Sigmoid colon (tissue), 4 donors: Measurements from ENCODE around the gene NMNAT3.

Experiments
- EP300 ChIP-seq, 4 donors: sonication (generic); formaldehyde crosslinking; IDR thresholded peaks; one replicate each; pipeline ENCODE4 v1.6.1; 2017; ENCODE audit warnings: antibody characterized with exemption in 4 of 4
- POLR2A ChIP-seq, 2 donors: fragments of 450-650 bp; IDR thresholded peaks; one replicate each; pipeline ENCODE4 v1.6.1; 2016; ENCODE audit warnings: antibody characterized with exemption in 2 of 2, mild to moderate bottlenecking in 2 of 2, moderate library complexity in 2 of 2
- POLR2AphosphoS5 ChIP-seq, 4 donors: sonication (generic); formaldehyde crosslinking; IDR thresholded peaks; one replicate each; pipeline ENCODE4 v1.6.1; 2017; ENCODE audit warnings: antibody characterized with exemption in 4 of 4
- TF ChIP-seq, protein P1 (sequence below), 4 experiments: fragments of 450-650 bp in 3 of 4; fragments of 200-600 bp in 1 of 4; IDR thresholded peaks; one replicate each; pipeline ENCODE4 v1.5.1; 2016 to 2019; ENCODE audit warnings: antibody characterized with exemption in 4 of 4, mild to moderate bottlenecking in 3 of 4, moderate library complexity in 2 of 4

DNA sequence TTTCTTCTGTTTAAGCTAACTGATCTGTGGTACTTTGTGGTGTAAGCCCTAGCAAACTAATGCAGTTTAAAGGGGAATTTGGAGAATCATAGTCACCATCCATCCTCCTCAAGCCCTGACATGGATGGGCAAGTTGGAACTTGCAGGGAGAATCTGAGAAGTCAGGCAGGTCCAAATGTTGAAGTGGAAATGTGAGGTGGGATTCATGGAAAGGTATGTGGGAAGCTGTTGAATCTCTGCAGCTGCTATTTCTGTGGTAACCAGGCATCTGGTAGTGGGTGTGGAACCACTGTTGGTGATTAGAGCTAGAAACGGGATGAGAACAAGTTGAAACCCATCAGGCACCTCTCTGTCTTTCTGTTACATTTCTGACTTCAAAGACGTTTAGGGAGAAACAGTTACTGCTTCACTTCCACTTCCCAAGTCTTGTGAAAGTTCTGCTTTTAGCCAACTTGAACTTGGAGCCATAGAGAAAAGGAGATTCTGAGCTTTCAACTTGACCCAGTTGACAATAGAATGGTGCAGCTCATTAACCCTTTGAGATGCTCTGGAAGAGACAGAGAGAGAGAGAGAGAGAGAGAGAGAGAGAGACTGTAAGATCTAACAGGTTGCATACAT is 38.1 kb upstream of the NMNAT3 start:
- TF ChIP-seq POLR2A (IDR thresholded peaks at IDR 0.05) = no peak
- TF ChIP-seq, protein P1, sequence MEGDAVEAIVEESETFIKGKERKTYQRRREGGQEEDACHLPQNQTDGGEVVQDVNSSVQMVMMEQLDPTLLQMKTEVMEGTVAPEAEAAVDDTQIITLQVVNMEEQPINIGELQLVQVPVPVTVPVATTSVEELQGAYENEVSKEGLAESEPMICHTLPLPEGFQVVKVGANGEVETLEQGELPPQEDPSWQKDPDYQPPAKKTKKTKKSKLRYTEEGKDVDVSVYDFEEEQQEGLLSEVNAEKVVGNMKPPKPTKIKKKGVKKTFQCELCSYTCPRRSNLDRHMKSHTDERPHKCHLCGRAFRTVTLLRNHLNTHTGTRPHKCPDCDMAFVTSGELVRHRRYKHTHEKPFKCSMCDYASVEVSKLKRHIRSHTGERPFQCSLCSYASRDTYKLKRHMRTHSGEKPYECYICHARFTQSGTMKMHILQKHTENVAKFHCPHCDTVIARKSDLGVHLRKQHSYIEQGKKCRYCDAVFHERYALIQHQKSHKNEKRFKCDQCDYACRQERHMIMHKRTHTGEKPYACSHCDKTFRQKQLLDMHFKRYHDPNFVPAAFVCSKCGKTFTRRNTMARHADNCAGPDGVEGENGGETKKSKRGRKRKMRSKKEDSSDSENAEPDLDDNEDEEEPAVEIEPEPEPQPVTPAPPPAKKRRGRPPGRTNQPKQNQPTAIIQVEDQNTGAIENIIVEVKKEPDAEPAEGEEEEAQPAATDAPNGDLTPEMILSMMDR (IDR thresholded peaks at IDR 0.05) = no peak
- no peak for TF ChIP-seq POLR2AphosphoS5 (IDR thresholded peaks at IDR 0.05)
- TF ChIP-seq EP300 (IDR thresholded peaks at IDR 0.05) = no peak
